Liver (tissue), 3 donors: Measurements from ENCODE around the gene EDAR.

ENCODE experiments used
- CTCF ChIP-seq: fragments of 150-350 bp; IDR thresholded peaks from 2 replicates; pipeline ENCODE4 v1.5.1; 2017; ENCODE audit warnings: improper control_type of control experiment, low read depth, low read length; ENCODE audit not compliant: missing input control
- EGR1 ChIP-seq, 2 donors: IDR thresholded peaks; 2 replicates each; pipeline ENCODE4 v1.6.1; 2016 to 2018; ENCODE audit warnings: antibody characterized with exemption in 2 of 2, low read depth in 2 of 2
- FOXA1 ChIP-seq: IDR thresholded peaks from 2 replicates; pipeline ENCODE4 v1.6.1; 2016; ENCODE audit warnings: antibody characterized with exemption
- GABPA ChIP-seq, 2 donors: IDR thresholded peaks in 1 of 2; conservative IDR thresholded peaks in 1 of 2; 2 replicates each; pipeline ENCODE4 v1.6.1; 2016; ENCODE audit warnings: antibody characterized with exemption in 2 of 2, mild to moderate bottlenecking in 1 of 2, moderate library complexity in 1 of 2
- HNF4G ChIP-seq: IDR thresholded peaks from 2 replicates; pipeline ENCODE4 v1.6.1; 2016; ENCODE audit warnings: antibody characterized with exemption
- JUND ChIP-seq, 2 donors: IDR thresholded peaks; 2 replicates each; pipeline ENCODE4 v1.6.1; 2016; ENCODE audit warnings: antibody characterized with exemption in 2 of 2
- MAX ChIP-seq: IDR thresholded peaks from 2 replicates; pipeline ENCODE4 v1.6.1; 2016; ENCODE audit warnings: antibody characterized with exemption
- RAD21 ChIP-seq, 2 donors: IDR thresholded peaks; 2 replicates each; pipeline ENCODE4 v1.6.1; 2016; ENCODE audit warnings: antibody characterized with exemption in 2 of 2, mild to moderate bottlenecking in 2 of 2
- REST ChIP-seq: IDR thresholded peaks from 2 replicates; pipeline ENCODE4 v1.6.1; 2016; ENCODE audit warnings: antibody characterized with exemption, mild to moderate bottlenecking
- RXRA ChIP-seq, 2 donors: IDR thresholded peaks; 2 replicates each; pipeline ENCODE4 v1.6.1; 2017 to 2018; ENCODE audit warnings: antibody characterized with exemption in 2 of 2, mild to moderate bottlenecking in 1 of 2
- SP1 ChIP-seq: IDR thresholded peaks from 2 replicates; pipeline ENCODE4 v1.6.1; 2018; ENCODE audit warnings: antibody characterized with exemption, mild to moderate bottlenecking
- TAF1 ChIP-seq: conservative IDR thresholded peaks from 2 replicates; pipeline ENCODE4 v1.6.1; 2016; ENCODE audit warnings: antibody characterized with exemption, mild to moderate bottlenecking
- ZBTB33 ChIP-seq: IDR thresholded peaks from 2 replicates; pipeline ENCODE4 v1.6.1; 2016; ENCODE audit warnings: antibody characterized with exemption
- donor health status: healthy.
- donor health status: healthy.

- no peak for TF ChIP-seq CTCF
- no peak for TF ChIP-seq EGR1 (IDR thresholded peaks at IDR 0.05; ENCODE audit: low read depth in 2 of 2)
- no peak for TF ChIP-seq JUND (IDR thresholded peaks at IDR 0.05)
- TF ChIP-seq FOXA1 = no peak
- no peak for TF ChIP-seq SP1
- no peak for TF ChIP-seq MAX
- no peak for TF ChIP-seq TAF1
- TF ChIP-seq REST = no peak
- no peak for TF ChIP-seq HNF4G
- no peak for TF ChIP-seq GABPA (IDR thresholded peaks at IDR 0.05 in 1 of 2, conservative IDR thresholded peaks at IDR 0.05 in 1 of 2)
- no peak for TF ChIP-seq RAD21 (IDR thresholded peaks at IDR 0.05)
- no peak for TF ChIP-seq ZBTB33
- TF ChIP-seq RXRA (IDR thresholded peaks at IDR 0.05) = no peak
Observed at GRCh38 chr2:108907822-108908712, 81.0 kb downstream of the EDAR start.
